ENCODE data around the gene DEFB114.

DNA sequence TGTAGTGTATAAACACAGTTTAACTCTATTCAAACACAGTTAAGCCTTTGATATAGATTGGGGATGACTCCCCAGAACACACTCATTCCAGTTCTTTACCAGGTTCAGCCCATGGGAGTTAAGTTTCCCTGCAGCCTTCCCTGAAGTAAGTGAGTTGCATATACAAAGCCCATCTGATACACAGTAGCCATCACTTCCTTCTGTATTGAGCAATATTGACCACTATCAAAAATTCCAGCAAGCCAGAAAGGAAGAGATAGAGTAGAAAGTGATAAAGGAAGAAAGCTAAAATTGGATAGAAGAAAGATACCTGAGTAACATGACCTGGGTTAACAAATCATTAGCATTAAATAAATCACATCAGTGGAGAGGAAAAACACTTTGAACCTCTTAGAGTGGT, 34.6 kb downstream of the DEFB114 start:
- TF ChIP-seq, protein P1, sequence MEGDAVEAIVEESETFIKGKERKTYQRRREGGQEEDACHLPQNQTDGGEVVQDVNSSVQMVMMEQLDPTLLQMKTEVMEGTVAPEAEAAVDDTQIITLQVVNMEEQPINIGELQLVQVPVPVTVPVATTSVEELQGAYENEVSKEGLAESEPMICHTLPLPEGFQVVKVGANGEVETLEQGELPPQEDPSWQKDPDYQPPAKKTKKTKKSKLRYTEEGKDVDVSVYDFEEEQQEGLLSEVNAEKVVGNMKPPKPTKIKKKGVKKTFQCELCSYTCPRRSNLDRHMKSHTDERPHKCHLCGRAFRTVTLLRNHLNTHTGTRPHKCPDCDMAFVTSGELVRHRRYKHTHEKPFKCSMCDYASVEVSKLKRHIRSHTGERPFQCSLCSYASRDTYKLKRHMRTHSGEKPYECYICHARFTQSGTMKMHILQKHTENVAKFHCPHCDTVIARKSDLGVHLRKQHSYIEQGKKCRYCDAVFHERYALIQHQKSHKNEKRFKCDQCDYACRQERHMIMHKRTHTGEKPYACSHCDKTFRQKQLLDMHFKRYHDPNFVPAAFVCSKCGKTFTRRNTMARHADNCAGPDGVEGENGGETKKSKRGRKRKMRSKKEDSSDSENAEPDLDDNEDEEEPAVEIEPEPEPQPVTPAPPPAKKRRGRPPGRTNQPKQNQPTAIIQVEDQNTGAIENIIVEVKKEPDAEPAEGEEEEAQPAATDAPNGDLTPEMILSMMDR (IDR thresholded peaks at IDR 0.05): no peak
- TF ChIP-seq POLR2A (IDR thresholded peaks at IDR 0.05): no peak

Data from lower leg skin (tissue), 3 donors.